Peyer's patch (tissue), 4 donors: ENCODE results near the gene COL6A3.

Source experiments
- POLR2A ChIP-seq, 2 donors: fragments of 450-650 bp; IDR thresholded peaks; one replicate each; pipeline ENCODE4 v1.5.1; 2017; ENCODE audit warnings: antibody characterized with exemption in 2 of 2, mild to moderate bottlenecking in 2 of 2, moderate library complexity in 2 of 2
- TF ChIP-seq, protein P1 (sequence below), 6 experiments: fragments of 450-650 bp in 4 of 6; fragments of 200-600 bp in 2 of 6; sonication (generic) in 1 of 6; IDR thresholded peaks; one replicate each; pipeline ENCODE4 v1.5.1; 2017 to 2019; ENCODE audit warnings: antibody characterized with exemption in 6 of 6, mild to moderate bottlenecking in 3 of 6, moderate library complexity in 1 of 6

DNA sequence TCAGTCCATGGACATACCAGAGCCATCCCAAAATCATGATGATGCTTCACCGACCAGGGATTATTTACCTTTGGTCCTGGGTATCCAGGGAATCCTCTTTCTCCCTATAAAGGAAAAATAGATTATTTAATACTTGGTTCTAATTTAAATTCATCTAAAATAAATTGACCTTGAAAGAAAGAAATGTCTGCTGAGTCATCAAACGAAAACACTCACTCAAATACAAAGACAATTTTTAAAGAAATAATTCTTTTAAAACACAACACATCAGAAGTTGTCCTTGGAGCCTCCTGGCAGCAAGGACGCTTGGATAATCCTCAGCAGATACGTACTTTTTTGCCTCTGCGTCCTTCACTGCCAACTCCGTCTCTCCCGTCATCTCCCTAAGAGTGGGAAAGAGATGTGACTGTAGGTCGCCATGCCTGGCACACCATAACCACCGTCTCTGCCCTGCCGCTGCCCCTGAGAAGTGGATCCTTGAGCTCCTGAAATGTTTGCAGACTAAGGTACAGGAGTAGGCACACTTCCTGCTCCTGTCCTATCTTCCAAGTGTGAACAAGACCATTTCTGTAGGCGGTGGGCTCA, 65.6 kb downstream of the COL6A3 start:
- TF ChIP-seq, protein P1, sequence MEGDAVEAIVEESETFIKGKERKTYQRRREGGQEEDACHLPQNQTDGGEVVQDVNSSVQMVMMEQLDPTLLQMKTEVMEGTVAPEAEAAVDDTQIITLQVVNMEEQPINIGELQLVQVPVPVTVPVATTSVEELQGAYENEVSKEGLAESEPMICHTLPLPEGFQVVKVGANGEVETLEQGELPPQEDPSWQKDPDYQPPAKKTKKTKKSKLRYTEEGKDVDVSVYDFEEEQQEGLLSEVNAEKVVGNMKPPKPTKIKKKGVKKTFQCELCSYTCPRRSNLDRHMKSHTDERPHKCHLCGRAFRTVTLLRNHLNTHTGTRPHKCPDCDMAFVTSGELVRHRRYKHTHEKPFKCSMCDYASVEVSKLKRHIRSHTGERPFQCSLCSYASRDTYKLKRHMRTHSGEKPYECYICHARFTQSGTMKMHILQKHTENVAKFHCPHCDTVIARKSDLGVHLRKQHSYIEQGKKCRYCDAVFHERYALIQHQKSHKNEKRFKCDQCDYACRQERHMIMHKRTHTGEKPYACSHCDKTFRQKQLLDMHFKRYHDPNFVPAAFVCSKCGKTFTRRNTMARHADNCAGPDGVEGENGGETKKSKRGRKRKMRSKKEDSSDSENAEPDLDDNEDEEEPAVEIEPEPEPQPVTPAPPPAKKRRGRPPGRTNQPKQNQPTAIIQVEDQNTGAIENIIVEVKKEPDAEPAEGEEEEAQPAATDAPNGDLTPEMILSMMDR (IDR thresholded peaks at IDR 0.05): no peak
- TF ChIP-seq POLR2A (IDR thresholded peaks at IDR 0.05): no peak
